ENCODE data around the gene DNAJB12.
"Not testable (repeated sequence)": the region's sequence is repeated elsewhere in the genome, so short reads cannot be mapped to it uniquely, and the experiment has no call there.

DNAJB12 gene

DNA sequence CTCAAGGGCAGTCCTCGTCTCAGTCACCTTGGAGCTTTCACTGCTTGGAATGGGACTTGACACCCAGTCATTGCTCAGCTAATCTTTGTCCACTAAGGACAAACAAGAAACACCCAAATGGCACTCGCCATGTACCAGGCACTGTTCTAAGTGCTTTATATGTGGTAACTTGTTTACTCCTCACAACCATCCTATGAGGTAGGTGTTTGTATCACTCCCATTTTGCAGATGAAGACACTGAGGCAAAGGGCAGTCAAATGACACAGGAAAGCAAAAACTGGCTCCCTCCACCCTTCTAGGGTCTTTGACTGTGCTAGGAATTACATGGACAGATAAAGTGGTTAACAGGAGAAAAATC, 24.7 kb downstream of the DNAJB12 start:
- FAIRE-seq, result no peak

DNA sequence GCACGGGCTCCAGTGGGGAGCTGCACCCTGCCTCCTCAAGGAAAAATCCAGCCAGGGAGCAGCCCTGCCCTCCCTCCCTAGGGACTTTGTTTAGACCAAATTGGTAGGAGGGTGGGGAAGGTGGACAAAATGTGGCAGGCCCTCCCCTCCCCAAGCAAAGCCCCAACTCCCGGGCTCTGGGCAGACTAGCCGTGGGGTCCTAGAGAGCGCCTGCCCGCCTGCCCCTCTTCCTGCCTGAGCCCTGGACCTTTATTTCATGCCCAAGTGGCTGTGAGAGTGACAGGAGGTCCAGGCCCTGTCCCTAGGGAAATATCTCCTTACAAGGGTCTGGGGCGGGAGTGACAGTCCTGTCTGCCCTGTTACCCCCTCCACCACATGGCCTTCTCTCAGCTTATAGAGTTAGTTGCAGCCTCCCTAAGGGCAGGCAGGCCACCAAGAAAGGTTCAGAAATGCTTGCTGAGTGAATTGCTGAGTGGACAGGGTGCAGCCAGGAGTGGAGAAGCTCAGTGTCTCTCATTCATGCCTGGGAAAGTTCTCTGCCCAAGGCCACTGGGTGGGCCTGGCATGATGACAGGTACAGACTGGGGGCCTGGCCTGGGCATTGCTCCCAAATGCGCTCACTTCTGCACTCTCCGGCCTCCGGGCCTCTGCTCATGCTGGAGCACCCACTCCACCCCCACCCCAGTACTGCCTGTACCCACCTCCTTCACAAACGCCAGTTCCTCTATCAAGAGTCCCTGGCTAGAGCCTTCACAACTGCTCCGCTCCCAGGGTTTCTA, 25.2 kb downstream of the DNAJB12 start:
- no peak for FAIRE-seq

DNA sequence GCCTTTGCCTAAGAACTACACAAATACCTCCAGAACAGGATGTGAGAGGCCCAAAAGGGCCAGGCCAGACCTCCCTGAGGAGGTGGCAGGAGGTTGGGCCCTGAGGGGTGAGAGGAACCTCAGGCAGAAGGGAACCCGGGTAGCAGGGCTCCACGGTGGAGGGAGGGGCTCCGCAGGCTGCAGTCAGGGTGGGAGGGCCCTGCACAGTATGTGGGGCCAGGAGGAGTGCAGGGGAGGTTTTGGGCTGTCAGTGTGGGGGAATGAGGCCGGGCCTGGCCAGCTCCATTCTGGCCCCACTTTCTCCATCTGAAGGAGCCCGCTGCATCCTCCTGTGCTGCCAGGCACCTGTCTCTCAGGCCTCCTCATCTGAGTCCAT, 25.9 kb downstream of the DNAJB12 start:
- FAIRE-seq, result no peak

DNA sequence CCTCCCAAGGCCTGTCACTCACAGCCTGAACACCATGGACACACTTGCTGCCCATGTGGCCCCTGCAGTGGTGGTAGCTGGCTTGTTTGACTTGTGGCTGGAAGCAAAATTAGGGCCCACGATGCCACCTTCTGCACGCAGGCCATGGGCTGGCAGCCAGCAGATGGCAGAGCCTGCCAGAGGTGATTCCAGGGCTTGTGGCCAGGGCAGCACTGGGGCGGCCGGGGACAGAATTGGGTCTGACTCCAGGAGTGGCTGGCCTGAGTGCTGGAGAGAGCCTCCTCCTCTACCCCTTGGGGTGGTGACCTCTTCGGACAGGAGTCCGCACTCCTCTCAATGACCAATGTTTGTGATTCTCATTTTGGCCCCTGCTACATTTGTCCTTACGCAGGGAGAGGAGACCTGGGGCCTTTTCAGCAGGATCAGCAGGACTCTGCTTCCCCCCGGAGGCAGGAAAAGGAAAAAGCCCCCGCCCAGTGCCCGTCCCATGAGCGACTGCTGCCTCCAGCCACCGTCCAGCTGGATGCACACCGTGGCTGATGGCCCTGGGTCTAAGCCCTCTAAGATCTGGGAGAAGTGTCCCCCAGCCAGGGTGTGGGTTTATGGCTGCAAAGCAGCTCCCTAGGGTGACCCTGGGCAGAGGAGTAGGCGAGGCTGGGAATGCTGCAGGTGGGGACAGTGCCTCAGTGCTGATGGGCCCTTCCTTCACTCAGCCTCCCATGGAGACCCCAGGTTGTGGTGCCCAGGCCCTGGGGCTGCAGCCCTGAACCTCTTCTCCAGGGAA, 26.5 kb downstream of the DNAJB12 start:
- FAIRE-seq, result no peak

DNA sequence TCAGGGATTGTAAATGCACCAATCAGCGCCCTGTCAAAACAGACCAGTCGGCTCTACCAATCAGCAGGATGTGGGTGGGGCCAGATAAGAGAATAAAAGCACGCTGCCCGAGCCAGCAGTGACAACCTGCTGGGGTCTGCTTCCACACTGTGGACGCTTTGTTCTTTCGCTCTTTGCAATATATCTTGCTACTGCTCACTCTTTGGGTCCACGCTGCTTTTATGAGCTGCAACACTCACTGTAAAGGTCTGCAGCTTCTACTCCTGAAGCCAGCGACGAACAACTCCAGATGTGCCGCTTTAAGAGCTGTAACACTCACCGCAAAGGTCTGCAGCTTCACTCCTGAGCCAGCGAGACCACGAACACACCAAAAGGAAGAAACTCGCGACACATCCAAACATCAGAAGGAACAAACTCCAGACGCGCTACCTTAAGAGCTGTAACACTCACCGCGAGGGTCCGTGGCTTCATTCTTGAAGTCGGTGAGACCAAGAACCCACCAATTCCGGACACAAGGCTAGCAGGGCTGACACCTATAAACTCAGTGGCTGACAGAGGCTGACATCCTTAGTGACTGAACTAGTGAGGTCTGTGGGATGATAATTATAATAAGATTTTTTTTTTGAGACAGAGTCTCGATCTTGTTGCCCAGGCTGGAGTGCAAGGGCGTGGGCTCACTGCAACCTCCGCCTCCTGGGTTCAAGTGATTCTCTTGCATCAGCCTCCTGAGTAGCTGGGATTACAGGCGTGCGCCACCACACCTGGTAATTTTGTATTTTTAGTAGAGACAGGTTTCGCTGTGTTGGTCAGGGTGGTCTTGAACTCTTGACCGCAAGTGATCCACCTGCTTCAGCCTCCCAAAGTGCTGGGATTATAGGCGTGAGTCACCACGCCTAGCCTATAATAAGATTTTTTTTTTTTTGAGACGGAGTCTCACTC, 27.8 kb downstream of the DNAJB12 start:
- FAIRE-seq, result not testable (repeated sequence)

DNA sequence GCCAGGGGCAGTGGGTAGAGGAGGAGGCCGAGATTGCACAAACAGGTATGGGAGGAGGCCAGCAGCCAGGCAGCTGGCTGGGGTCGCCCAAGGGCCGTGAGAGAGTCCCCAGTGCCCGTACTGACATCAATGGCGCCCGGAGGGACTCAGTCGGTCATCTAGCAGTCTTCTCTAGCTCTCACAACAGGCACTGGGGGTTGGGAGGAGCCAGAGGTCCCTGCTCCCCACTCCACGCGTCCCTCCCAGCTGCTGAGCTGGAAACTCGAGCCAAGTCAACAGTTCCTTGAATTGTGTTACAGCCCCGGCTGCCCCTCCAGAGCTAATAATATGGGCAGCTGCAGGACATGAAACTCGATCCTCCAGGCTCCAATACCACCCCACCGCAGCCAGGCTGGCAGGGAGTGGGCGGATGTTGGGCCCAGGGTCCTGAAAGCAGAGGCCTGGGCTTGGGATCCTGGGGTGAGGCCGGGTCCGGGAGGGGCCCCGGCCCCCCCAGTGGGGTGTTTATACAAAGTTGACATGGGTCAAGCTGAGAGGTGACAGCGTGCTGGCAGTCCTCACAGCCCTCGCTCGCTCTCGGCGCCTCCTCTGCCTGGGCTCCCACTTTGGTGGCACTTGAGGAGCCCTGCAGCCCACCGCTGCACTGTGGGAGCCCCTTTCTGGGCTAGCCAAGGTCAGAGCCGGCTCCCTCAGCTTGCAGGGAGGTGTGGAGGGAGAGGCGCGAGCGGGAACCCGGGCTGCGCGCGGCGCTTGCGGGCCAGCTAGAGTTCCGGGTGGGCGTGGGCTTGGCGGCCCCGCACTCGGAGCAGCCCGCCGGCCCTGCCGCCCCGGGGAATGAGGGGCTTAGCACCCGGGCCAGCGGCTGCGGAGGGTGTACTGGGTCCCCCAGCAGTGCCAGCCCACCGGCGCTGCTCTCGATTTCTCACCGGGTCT, 29.2 kb downstream of the DNAJB12 start:
- not testable (repeated sequence) for FAIRE-seq

DNA sequence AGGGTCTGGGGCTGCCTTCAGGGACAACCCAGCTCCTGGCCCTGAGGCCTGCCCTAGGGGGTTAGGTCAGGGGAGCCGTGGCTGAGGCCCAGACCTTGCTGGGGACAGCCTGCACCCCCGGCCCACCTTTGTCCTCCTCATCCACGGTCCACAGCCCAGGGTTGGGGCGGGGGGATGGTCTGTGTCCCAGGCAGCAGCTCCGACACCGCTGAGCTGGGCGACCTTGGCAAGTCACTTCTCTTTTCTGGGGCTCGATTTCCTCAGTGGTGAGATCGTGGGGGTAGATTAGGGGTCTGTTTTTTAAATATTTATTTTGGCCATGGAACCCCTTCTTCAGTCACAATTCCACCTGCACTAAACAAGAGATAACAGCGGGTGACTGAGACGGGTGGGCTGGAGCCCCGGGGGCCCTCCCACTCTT, 30.9 kb downstream of the DNAJB12 start:
- FAIRE-seq, result no peak

DNA sequence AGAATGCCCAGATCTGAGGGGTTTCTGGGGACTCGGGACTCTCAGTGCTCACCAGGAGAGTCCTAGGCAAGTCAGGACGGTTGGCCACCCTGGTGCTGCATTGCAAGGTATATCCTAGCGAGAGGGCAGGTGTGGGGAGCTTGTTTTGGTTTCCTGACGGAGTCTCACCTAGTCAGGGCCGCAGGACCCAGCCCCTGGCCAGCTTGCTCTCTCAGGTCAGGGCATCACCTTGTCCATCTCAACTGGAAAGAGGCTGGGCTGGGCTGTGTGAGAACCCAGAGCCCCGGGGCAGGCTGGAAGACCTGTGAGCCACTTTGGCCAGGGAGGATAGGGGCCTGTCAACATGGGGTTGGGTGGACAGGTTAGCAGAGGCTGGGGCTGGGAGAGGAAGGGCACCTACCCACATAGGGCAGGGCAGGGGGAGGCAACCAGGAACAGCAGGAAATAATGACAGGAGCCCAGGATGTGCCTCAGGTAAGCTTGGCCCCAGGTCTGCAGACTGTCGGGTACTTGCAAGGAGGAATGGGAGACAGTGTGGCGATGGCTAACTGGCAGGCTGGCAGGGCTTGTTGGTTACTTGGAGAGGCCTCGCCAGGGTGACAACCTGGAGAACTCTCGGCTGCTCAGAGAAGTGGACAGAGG, 31.5 kb downstream of the DNAJB12 start:
- no peak for FAIRE-seq

DNA sequence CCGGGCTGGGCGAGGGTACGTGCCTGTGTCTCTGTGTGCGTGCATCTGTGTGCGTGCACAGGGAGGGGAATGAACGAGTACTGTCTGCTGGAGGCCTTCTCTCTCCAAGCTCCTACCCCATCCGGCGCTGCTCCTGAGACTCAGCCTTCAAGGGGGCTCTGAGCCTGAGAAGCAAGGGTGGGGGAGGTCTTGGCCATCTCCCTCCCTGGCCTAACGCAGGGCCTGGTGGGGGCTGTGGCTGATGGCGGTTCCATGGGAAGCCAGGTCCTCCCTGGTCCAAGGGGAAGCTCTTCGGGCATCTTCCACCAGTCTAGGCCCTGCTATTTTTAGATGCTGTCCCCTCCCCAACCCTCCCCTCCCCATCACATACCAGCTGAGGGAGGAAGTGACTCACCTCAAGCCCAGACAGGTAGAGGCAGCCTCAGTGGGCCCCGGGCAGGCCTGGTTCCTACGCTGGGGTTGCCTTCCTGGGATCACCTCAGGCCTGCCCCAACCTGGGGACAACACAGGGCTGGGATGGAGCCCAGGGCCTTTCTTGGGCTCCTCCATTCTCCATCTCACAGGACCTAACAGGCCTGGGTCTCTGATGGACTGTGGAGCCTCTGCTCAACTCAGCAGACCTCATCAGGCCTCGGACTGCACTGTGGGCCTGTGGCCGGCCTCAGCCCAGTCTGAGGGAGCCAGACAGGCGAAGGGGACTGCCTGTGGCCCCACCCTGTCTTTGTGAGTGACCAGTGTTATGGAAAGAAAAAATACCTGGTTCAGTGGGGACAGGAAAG, 32.2 kb downstream of the DNAJB12 start:
- FAIRE-seq, result no peak

DNA sequence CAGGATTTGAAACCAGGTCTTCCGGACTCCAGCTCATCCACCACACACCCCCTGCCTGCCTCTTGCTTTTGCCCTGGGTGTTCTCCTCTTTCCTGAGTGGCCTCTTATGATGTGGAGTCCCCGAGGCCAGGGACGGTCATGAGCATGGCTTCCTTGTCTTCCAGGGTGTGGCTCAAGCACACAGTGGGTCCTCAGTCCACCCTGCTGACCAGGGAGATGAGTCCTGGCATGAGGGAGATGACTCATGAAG, 32.8 kb downstream of the DNAJB12 start:
- no peak for FAIRE-seq

DNA sequence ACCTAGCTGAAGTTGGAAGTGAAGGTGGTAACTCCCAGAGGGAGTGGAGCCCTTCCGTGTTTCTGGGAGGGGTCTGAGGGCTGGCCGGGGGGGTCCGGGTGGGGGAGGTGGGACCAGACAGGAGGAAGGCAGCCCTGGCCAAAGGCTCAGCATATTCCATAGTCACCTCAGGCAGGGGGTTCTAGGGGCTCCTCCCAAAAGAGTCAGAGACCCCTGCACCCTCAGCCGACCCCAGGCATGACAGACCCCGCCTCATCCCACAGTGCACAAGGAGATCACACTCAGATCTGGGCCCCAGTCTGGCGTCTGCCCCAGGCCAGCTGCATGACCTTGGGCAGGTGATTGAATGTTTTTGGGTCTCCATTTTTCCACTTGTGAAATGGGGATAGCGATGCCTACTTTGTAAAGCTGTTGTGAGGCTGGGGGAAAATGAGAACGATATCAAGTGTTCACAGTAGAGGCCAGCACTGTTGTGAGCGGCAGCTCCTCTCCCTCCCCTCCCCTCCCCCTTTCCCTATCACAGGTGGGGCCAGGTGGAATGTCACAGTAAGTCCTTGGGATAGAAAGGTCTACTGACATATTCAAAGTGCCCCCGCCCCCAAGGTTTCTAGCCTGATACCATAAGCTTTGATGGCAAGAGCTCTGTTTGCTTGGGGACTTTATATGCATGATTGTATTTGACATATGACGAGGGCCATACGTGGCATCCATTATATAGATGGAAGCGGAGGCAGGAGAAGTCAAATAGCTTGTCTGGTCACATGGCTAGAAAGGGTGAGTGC, 33.3 kb downstream of the DNAJB12 start:
- no peak for FAIRE-seq

DNA sequence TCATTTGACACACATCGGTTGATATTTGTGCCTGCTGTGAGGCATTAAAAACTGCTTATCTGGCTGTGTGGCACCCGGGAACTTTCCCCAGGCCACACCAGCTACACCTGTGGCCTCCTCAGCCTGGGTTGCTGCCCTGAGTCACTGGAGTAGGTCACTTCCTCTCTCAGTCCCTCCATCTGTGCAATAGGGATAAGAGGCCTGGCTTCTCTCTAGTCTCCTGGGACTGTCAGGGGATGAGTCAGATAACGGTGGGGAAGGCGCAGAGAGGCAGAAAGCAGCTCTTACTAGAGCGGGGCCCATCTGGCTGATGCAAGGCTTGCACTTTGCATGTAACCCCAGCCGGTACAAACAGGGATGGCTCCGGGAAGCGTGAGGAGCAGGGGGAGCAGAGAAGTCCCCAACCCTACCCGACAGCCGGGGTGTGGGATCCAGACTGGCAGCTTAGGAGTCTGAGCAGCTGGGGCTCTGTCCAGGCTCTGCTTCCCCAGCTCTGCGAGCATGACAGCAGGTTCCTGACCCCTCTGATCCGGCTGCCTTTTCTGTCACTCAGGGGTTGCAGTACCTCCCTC, 34.0 kb downstream of the DNAJB12 start:
- no peak for FAIRE-seq

DNA sequence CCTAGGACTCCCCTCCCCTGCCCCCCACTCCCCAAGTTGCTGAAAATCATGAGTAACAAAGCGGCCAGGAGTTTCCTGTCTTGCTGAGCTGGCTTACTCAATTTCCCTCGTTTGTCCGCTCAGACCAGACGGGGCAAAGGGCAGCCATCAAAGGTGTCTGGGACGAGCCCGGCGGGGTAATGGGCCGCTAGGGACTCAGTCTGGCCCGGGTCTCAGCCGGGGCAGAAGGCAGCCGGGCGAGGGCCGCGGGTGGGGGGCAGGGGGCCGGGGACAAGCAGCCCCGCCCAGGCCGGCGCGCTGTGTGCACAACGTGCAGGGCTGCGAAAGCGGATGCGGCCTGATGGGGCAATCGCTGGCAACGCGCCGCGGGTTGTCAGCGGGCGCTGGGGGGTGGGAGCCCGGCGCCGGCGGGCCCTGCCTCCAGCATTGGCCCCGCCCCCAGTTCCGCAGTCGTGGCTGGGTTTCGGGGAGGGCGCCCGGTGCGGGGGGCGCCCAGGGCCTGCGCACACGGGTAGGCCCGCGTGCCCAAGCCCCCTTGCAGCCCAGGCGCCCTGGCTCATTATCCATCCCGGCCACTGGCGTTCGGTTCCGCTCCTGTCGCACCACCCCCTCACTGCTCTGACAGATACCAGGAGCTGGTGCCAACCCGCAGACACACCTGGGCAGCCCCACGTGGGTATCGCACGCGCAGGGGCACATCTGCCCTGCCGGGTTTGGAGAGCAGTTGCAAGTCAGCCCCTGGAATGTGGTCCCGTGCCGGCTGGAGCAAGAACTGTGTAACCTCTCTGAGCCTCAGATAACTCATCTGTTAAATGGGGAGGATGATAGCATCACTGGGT, 35.1 kb downstream of the DNAJB12 start:
- FAIRE-seq, result no peak

DNA sequence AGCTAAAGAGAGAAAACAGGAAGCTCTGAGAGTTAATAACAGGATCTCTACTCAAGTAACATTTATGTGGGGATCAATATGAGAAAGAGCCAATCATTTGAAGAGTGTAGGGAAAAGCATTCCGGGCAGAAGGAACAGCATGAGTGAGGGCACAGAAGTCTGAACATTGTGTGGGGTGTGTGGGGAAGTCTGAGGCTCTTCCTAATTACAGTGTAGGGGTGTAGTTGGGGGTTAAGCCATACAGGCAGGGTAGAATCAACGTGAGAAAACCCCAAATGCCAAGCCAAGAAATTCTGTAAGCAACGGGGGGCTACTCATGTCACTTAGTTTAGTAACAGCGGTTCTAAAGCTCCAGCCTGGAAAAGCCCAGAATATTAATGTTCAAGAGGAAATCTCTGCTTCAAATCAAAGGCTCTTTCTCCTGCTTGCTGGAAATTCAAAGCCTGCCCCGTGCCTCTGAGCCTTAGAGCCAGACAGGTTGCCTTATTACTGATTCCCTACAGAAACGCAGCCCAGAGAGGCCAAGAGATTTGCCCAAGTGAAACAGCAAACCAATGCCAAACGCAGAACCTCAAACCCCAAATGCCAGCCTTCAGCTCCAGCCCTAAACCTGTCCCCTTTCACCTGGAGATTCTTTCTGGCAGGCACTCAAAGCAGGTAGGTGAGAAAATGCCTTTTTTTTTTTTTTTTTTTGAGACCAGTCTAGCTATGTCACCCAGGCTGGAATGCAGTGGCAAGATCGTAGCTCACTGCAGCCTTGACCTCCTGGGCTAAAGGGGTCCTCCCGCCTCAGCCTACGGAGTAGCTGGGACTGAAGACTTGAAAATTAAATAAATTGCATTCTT, 36.1 kb downstream of the DNAJB12 start:
- no peak for FAIRE-seq

DNA sequence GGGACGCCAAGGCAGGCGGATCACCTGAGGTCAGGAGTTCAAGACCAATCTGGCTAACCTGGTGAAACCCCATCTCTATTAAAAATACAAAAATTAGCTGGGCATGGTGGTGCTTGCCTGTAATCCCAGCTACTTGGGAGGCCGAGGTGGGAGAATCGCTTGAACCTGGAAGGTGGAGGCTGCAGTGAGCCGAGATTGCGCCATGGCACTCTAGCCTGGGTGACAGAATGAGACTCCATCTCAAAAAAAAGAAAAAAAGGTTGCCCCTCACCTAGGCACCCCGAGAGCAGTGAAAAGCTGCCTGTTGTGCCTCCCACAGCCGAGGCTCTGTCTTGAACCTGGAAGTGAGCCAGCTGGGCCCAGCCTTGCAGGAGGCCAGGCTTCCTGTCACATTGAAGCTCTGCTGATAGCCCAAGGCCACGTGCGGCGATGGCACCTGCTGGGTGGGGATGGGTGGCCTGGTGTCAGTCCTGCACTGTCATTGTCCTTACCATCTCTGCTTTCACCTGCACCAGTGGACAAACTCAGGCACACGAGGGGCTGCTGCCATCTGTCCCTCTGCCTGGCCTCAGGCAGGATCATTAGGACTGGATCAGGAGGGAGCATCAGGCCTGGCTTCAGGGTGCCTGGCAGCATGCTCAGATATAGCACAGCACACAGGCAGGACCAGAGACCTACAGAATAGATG, 37.8 kb downstream of the DNAJB12 start:
- no peak for FAIRE-seq

DNA sequence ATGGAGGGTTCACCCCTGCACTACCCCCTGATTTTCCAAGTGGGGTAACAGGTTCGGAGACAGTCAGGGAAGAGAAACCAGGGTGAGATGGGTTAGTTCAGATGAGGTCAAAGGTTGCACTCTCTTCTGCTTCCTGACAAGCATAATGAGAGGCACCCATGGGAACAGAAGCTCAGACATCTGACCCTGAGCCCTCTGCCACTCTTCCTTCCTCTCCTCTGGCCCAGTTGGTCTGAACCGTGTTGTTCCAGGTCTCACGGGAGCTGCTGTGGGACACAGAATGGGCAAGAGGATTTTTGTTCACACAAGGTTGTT, 38.4 kb downstream of the DNAJB12 start:
- FAIRE-seq, result no peak

DNA sequence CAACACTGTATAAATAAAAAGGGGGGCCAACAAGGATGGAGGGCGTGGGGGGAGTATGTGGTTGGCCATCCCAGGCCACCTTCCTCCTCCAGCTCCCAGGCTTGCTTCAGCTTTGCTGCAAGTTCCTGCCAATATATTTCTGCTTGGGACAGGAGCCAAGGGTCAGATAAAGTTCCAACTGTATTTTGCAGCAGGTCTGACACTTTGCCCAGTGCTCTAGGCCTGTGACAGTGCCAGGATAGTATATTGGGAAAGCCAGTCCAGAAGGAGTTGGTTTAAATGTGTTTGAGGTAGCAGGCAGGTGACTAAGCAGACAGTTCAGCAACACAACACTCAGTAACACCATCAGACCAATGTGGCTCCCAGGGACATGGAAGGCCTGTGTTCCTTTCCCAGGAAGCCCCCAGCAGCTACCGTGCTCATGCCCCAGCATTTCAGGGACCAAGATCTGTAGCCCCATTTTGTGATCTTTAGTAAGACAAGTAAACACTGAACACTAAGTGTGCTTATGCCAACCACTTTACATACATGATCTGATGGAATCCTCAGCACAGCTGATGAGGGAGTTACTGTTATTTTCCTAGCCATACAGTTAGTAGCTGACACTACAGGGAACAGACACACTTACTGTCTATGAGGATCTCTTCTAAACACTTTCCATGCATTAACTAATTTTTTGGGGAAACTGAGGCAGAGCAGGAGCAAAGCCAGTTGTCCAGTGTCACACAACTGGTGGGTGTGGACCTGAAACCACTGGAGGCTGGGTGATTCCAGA, 38.9 kb downstream of the DNAJB12 start:
- no peak for FAIRE-seq
